Measurements from ENCODE around the gene FAM200C. TPM values are rescaled to one million over a fixed set of nuclear protein-coding genes. Genes with fewer than 3 reads are reported as not detected.

The FAM200C gene
- total and polyA plus RNA-seq, 2 donors (not counting 1 experiment from before 2014, with no cell fraction given), result 4.0 to 5.3 TPM

DNA sequence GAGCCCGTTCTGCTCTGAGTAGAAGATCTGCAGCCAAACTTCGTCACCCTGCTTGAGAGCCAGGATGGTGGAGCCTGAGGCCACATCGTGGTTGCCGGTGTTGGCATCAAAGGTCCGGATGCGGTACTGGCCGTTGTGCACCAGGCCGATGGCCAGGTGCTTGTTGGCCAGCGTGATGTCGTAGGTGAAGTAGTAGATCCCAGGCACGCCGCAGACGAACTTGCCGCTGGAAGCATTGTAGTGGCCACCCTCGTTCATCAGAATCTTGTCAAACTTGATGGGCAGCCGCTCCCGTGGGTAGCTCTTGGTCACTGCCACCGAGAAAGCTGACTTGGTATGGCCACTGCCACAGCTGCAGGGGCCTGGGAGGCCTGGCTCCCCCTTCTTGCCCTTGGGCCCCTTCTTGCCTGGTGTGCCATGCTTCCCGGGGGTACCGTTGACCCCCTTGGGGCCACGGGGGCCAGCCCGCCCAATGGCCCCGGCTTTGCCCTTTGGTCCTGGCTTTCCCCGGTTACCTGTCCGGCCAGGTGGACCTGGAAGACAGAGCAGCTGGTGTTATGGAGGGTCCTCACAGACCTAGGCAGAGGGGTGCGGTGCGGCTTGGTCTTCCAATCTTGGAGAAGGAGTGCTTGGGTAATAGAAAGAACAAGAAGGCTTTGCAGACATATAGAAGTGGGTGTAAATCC is 50.5 kb downstream of the FAM200C start:
- DNase-seq (ENCODE audit: low read depth in 2 of 2), result no peak
- Histone ChIP-seq H3K4me2 (ENCODE audit: extremely low read depth, insufficient read depth, low read length) (no peak overlapping the region), H3K27me3 (ENCODE audit: control insufficient read depth, insufficient read depth, low read length) (no peaks in the 10 kb centered on the region), H2AFZ (ENCODE audit: low read length) (no peak overlapping the region), H3K4me3 (replicated peaks in 1 of 4; ENCODE audit: control extremely low read depth in 1 of 4, insufficient read depth in 1 of 4, low read depth in 3 of 4, low read length in 4 of 4) (no peak overlapping the region), H3K9ac (ENCODE audit: insufficient read depth, low read length) (no peak overlapping the region), H3K27ac (ENCODE audit: insufficient read depth, low read length) (no peak overlapping the region), H3K79me2 (ENCODE audit: control insufficient read depth, insufficient read depth, low read length) (no peaks in the 10 kb centered on the region), H4K20me1 (ENCODE audit: control insufficient read depth, extremely low read depth, insufficient read depth, low read length) (no peaks in the 10 kb centered on the region), H3K36me3 (ENCODE audit: control insufficient read depth, insufficient read depth, low read length) (no peaks in the 10 kb centered on the region), H3K4me1 (ENCODE audit: control insufficient read depth, extremely low read depth, insufficient read depth, low read length) (no peaks in the 10 kb centered on the region), H3K9me3 (ENCODE audit: control insufficient read depth, insufficient read depth, low read depth, low read length) (no peaks in the 10 kb centered on the region)
- TF ChIP-seq, protein P1, sequence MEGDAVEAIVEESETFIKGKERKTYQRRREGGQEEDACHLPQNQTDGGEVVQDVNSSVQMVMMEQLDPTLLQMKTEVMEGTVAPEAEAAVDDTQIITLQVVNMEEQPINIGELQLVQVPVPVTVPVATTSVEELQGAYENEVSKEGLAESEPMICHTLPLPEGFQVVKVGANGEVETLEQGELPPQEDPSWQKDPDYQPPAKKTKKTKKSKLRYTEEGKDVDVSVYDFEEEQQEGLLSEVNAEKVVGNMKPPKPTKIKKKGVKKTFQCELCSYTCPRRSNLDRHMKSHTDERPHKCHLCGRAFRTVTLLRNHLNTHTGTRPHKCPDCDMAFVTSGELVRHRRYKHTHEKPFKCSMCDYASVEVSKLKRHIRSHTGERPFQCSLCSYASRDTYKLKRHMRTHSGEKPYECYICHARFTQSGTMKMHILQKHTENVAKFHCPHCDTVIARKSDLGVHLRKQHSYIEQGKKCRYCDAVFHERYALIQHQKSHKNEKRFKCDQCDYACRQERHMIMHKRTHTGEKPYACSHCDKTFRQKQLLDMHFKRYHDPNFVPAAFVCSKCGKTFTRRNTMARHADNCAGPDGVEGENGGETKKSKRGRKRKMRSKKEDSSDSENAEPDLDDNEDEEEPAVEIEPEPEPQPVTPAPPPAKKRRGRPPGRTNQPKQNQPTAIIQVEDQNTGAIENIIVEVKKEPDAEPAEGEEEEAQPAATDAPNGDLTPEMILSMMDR (conservative IDR thresholded peaks at IDR 0.05 in 1 of 2, IDR thresholded peaks at IDR 0.05 in 1 of 2; ENCODE audit: low read depth in 1 of 2, low read length in 2 of 2), result no peak
- TF ChIP-seq EZH2 (IDR thresholded peaks at IDR 0.05; ENCODE audit: low read length, missing control alignments), result no peak

DNA sequence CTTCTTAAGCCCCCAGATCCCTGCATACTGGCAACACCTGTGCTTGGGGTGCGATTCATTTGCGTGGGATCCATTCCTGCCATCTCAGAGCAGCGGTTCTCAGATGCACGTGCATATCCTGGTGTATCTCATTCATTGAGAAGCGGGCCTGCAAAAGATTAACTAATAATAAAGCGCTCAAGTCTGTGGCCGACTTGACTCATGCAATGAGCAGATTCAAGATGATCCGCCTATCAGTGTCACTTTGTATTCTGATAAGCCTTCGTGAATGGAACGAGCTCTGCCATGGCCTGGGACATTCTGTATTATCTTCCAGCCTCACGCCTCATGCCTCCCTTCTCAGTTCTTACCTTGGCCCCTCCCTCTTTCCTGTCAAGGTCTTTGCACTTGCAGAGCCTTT is 51.8 kb downstream of the FAM200C start:
- Histone ChIP-seq H3K27ac (ENCODE audit: insufficient read depth, low read length) (no peak overlapping the region), H3K4me3 (replicated peaks in 1 of 4; ENCODE audit: control extremely low read depth in 1 of 4, insufficient read depth in 1 of 4, low read depth in 3 of 4, low read length in 4 of 4) (no peak overlapping the region), H3K4me2 (ENCODE audit: extremely low read depth, insufficient read depth, low read length) (no peak overlapping the region), H3K79me2 (ENCODE audit: control insufficient read depth, insufficient read depth, low read length) (no peaks in the 10 kb centered on the region), H3K9me3 (ENCODE audit: control insufficient read depth, insufficient read depth, low read depth, low read length) (no peaks in the 10 kb centered on the region), H2AFZ (ENCODE audit: low read length) (no peak overlapping the region), H3K4me1 (ENCODE audit: control insufficient read depth, extremely low read depth, insufficient read depth, low read length) (no peaks in the 10 kb centered on the region), H4K20me1 (ENCODE audit: control insufficient read depth, extremely low read depth, insufficient read depth, low read length) (no peaks in the 10 kb centered on the region), H3K36me3 (ENCODE audit: control insufficient read depth, insufficient read depth, low read length) (no peaks in the 10 kb centered on the region), H3K27me3 (ENCODE audit: control insufficient read depth, insufficient read depth, low read length) (no peaks in the 10 kb centered on the region), H3K9ac (ENCODE audit: insufficient read depth, low read length) (no peak overlapping the region)
- no peak for DNase-seq (ENCODE audit: low read depth in 2 of 2)
- TF ChIP-seq, protein P1 (conservative IDR thresholded peaks at IDR 0.05 in 1 of 2, IDR thresholded peaks at IDR 0.05 in 1 of 2; ENCODE audit: low read depth in 1 of 2, low read length in 2 of 2), result no peak
- no peak for TF ChIP-seq EZH2 (IDR thresholded peaks at IDR 0.05; ENCODE audit: low read length, missing control alignments)

DNA sequence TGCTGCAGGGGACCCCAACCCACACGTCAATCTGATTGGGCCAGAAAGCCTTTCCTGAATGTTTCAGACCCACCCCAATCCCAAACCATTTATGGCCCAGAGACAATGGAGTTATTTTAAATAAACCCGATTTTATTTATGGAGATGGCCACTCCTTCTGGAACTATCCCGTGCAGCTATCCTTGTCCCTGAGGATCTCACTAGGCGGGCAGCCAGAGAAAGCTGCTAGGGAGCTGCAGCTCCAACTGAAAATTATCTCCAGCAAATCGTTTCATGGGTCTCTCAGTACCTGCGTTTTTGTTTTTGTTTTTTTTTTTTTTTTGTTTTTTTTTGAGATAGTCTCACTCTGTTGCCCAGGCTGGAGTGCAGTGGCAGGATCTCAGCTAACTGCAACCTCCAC is 52.4 kb downstream of the FAM200C start:
- Histone ChIP-seq H3K9me3 (ENCODE audit: control insufficient read depth, insufficient read depth, low read depth, low read length) (no peaks in the 10 kb centered on the region), H3K4me2 (ENCODE audit: extremely low read depth, insufficient read depth, low read length) (no peak overlapping the region), H4K20me1 (ENCODE audit: control insufficient read depth, extremely low read depth, insufficient read depth, low read length) (no peaks in the 10 kb centered on the region), H2AFZ (ENCODE audit: low read length) (no peak overlapping the region), H3K4me3 (replicated peaks in 1 of 4; ENCODE audit: control extremely low read depth in 1 of 4, insufficient read depth in 1 of 4, low read depth in 3 of 4, low read length in 4 of 4) (no peak overlapping the region), H3K79me2 (ENCODE audit: control insufficient read depth, insufficient read depth, low read length) (no peaks in the 10 kb centered on the region), H3K36me3 (ENCODE audit: control insufficient read depth, insufficient read depth, low read length) (no peaks in the 10 kb centered on the region), H3K27me3 (ENCODE audit: control insufficient read depth, insufficient read depth, low read length) (no peaks in the 10 kb centered on the region), H3K4me1 (ENCODE audit: control insufficient read depth, extremely low read depth, insufficient read depth, low read length) (no peaks in the 10 kb centered on the region), H3K27ac (ENCODE audit: insufficient read depth, low read length) (no peak overlapping the region), H3K9ac (ENCODE audit: insufficient read depth, low read length) (no peak overlapping the region)
- DNase-seq (ENCODE audit: low read depth in 2 of 2), result no peak
- TF ChIP-seq, protein P1 (conservative IDR thresholded peaks at IDR 0.05 in 1 of 2, IDR thresholded peaks at IDR 0.05 in 1 of 2; ENCODE audit: low read depth in 1 of 2, low read length in 2 of 2), result no peak
- TF ChIP-seq EZH2 (IDR thresholded peaks at IDR 0.05; ENCODE audit: low read length, missing control alignments), result no peak

Other genes with a start within 250 kb of the FAM200C start
- gene FABP6, start 170.5 kb downstream of the FAM200C start, total RNA-seq, result not detected in 2 replicates
- not detected in 2 replicates for gene FABP6, start 170.5 kb downstream of the FAM200C start, polyA plus RNA-seq
- gene CCNJL, start 87.5 kb downstream of the FAM200C start, total RNA-seq, result 0.26 TPM in 1 of 2 replicates, not detected in the other
- 0.68 and 0.73 TPM in 2 replicates for gene CCNJL, start 87.5 kb downstream of the FAM200C start, polyA plus RNA-seq
- gene C1QTNF2, start 29.4 kb downstream of the FAM200C start, total RNA-seq, result 0.77 and 2.3 TPM in 2 replicates
- 2.3 and 4.5 TPM in 2 replicates for gene C1QTNF2, start 29.4 kb downstream of the FAM200C start, polyA plus RNA-seq
- 74.5 and 79.4 TPM in 2 replicates for gene SLU7, start 19.0 kb upstream of the FAM200C start, total RNA-seq
- gene SLU7, start 19.0 kb upstream of the FAM200C start, polyA plus RNA-seq, result 35.6 and 47.1 TPM in 2 replicates
- 17.5 and 77.5 TPM in 2 replicates for gene PTTG1, start 21.8 kb upstream of the FAM200C start, total RNA-seq
- gene PTTG1, start 21.8 kb upstream of the FAM200C start, polyA plus RNA-seq, result 108 and 363 TPM in 2 replicates

Data from fibroblast of lung (primary cell).